Measurements from ENCODE around the gene NOL4L.

Gene NOL4L, protein sequence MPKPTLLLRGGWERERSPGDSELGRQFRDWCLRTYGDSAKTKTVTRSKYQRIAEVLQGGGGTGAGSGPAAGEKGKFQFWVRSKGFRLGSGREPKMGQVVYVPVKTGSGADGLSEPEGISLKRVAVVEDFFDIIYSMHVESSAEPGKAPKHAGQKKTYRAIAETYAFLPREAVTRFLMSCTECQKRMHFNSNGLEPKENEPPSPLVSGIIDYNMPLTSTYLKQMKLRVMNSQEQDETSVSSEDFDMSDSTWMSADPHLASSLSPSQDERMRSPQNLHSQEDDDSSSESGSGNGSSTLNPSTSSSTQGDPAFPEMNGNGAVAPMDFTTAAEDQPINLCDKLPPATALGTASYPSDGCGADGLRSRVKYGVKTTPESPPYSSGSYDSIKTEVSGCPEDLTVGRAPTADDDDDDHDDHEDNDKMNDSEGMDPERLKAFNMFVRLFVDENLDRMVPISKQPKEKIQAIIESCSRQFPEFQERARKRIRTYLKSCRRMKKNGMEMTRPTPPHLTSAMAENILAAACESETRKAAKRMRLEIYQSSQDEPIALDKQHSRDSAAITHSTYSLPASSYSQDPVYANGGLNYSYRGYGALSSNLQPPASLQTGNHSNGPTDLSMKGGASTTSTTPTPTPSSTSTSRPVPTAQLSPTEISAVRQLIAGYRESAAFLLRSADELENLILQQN

GRCh38 chr20:32585011-32585585, at the start of gene NOL4L:
NOL4L (minus strand) TSS chr20:32585333; CDS start chr20:32584890, 443 bp downstream.
- H3K4me3 ChIP-seq (ENCODE audit: low read depth, low read length): peak within 1 kb of the TSS; percentile 37; the same call in 1 of the 2 replicates
- no peak for TF ChIP-seq CTCF (IDR thresholded peaks at IDR 0.05; ENCODE audit: control insufficient read depth, extremely low read depth, insufficient read depth)
- DNase-seq (ENCODE audit: low read depth): no peak

DNA sequence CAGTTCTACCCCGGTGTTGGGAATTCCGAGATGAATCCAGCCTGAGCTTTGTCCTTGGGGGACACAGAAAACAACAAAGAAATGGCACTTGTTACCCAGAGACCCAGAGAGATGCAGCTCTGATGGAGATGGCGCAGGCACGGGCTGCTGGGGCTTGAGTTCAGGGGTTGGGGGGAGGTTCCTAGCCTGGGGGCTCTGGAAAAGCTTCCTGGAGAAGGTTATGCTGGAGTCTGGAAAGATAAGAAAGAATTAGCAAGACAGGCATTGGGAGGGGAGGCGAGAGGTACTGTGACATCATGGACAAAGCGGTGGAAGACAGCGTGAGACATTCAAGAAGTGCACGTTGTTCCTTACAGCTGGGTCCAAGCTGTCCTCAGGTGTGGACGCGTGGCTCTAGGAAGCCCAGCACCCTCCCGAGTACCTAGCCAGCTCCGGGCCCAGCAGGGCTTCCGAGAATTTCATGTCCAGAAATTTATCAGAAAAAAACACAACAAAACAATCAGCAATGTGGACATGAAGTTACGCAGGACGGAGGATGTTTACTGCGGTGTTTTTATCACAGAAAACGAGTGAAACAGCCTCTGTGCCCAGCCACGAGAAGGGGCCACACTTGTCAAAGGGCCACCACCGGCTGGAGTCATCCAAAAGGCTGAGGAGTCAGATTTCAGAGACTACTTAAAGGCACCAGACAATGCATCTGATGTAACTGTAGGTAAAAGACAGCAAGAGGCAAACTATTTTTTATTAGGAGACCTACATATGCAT, 49.1 kb upstream of the NOL4L start:
- H3K4me3 ChIP-seq (ENCODE audit: low read depth, low read length): no peak overlapping the region
- TF ChIP-seq CTCF (IDR thresholded peaks at IDR 0.05; ENCODE audit: control insufficient read depth, extremely low read depth, insufficient read depth): no peak
- DNase-seq (ENCODE audit: low read depth): no peak

GRCh38 chr20:32632461-32633354, 47.6 kb upstream of the NOL4L start:
- TF ChIP-seq CTCF (IDR thresholded peaks at IDR 0.05; ENCODE audit: control insufficient read depth, extremely low read depth, insufficient read depth): no peak
- no peak overlapping the region for H3K4me3 ChIP-seq (ENCODE audit: low read depth, low read length)
- no peak for DNase-seq (ENCODE audit: low read depth)

DNA sequence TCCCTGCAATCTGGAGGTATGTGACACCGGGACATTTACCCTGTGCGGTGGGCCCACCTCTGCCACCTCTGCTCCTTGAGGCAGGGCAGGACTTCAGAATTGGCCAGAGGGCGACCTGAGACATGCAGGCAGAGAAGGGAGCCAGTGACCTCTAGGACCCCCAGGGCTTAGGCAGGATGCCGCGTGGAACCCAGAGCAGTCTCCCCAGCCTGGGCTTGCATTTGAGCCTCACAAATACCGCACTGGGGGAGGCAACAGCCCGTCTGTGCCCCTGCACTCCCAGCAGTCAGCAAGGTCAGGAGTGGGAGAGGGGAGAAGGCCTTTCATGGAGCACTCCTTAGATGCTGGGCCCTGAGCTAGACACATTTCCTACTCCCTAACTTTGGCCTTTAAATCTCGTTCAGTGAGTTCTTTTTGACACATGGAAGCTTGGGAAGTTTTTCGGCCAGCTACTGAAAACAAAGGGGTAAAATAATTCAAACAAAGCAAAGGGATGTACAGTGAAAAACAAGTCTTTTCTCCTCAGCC, 46.9 kb upstream of the NOL4L start:
- TF ChIP-seq CTCF (IDR thresholded peaks at IDR 0.05; ENCODE audit: control insufficient read depth, extremely low read depth, insufficient read depth): no peak
- no peak for DNase-seq (ENCODE audit: low read depth)
- H3K4me3 ChIP-seq (ENCODE audit: low read depth, low read length): no peak overlapping the region

GRCh38 chr20:32629813-32630212, 44.7 kb upstream of the NOL4L start:
- no peak for TF ChIP-seq CTCF (IDR thresholded peaks at IDR 0.05; ENCODE audit: control insufficient read depth, extremely low read depth, insufficient read depth)
- no peak overlapping the region for H3K4me3 ChIP-seq (ENCODE audit: low read depth, low read length)
- no peak for DNase-seq (ENCODE audit: low read depth)

All from LNCaP clone FGC (cell line).